Measurements from ENCODE around the gene RRH. TPM values are rescaled to one million over a fixed set of nuclear protein-coding genes. Genes with fewer than 3 reads are reported as not detected.
A peak's percentile ranks its signal among the peaks of the same experiment; 100 is the strongest.
"Not testable (repeated sequence)": the region's sequence is repeated elsewhere in the genome, so short reads cannot be mapped to it uniquely, and the experiment has no call there.

RRH gene, protein sequence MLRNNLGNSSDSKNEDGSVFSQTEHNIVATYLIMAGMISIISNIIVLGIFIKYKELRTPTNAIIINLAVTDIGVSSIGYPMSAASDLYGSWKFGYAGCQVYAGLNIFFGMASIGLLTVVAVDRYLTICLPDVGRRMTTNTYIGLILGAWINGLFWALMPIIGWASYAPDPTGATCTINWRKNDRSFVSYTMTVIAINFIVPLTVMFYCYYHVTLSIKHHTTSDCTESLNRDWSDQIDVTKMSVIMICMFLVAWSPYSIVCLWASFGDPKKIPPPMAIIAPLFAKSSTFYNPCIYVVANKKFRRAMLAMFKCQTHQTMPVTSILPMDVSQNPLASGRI
- total RNA-seq, result 0.15 TPM in 1 of 2 replicates, not detected in the other

DNA sequence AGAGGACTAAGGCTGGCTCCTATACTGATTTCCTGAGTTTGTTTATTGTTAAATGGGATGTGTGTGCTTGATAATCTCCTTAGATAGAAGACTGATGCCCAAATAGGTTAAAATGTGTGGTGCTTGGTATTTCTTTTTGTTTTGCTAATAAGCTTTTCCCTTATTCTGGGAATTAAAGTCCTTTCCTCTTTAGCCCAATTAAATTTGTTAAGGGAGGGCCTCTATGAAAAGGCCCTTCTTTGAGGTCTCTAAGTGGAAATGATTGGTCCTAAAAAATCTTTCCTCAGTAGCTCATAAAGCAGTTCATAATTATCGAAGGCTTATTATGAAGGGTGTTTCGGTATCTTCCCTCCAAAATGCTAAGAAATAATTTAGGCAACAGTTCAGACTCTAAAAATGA is at the start of gene RRH:
Gene RRH (plus strand): TSS at position 301 of the 400 bp plus-strand sequence. CDS start 56 bp downstream, at position 357.
- no peak for DNase-seq (ENCODE audit: low read depth)

DNA sequence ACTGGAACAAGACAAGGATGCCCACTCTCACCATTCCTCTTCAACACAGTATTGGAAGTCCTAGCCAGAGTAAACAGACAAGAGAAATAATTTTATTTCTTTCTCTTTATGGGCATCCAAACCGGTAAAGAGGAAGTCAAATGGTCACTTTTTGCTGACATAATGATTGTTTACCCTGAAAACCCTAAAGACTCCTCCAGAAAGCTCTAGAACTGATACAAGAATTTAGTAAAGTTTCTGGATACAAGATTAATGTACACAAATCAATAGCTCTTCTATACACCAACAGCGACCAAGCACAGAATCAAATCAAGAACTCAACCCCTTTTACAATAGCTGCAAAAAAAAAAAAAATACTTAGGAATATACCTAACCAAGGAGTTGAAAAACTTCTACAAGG is 45.7 kb upstream of the RRH start:
- DNase-seq (ENCODE audit: low read depth), result not testable (repeated sequence)

DNA sequence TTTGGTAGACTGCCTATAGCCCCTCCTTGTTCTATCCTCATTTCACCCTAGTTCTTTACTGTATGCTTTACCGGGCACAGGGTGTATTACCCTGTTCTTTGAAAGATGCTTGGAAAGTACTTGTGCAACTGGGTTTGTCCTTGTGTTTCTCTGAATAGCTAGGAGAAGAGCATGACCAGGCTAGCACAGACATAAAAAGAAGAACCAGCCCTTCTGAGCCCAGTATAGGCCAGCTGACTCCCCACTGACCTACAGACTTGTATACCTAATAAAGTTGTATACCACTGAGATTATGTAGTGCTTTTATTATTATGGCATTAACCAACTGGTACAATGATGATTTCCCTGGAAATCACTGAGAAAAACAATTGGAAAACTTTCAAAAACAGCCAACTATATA is 40.9 kb upstream of the RRH start:
- no peak for DNase-seq (ENCODE audit: low read depth)

DNA sequence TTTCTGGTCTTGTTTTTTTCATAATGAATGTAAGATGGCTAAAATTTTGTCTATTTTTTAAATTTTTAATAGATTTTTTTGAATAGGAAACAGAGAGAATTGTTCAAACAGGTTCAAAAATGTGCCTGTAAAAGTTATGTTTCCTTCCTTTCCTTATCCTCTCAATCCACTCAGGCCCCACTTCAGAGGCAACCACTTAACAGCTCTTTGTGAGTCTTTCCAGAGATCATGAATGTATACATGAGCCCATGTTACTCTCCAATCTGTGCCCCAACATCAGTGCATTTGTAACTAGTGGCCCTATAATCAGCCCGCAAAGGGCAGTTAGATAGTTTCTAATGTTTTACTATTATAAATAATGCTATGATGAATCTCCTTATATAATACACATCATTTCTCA is 40.0 kb upstream of the RRH start:
- no peak for DNase-seq (ENCODE audit: low read depth)

DNA sequence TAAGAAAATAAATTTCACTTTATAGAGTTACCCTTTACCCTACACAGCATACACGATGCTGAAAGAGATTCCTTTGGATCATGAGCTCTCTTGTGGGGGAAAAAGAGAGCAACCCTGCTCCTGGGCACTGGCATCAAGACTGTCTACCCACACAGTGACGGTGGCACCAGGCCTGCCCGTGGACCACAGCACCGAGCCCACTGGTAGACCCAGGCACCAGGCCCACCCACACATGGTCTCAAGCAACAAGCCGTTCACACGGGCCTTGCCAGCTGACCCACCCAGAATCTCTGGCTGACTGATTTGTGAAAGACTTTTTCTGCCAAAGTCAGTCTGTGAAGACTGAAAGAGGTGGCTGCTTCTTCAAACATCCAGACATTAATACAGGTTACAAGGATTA is 32.7 kb upstream of the RRH start:
- DNase-seq (ENCODE audit: low read depth), result no peak

DNA sequence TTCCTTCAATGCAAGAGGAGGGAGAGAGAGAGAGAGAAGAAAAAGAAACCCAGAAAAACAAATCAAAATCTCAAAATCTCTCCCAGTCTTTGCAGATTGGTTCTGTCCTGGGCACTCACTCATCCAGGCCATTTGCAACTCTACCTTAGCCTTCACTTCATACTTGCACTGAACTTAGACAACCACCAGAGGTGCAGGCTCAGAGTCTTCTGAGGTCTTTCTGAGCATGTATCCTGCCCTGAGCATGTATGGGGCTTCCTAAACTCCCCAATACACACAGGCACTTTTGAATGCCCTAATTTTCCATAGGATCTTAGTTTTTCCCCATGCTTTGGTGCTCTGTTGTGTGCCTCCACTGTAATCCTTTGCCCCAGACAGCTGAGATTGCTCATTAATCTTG is 28.9 kb upstream of the RRH start:
- DNase-seq (ENCODE audit: low read depth), result no peak

DNA sequence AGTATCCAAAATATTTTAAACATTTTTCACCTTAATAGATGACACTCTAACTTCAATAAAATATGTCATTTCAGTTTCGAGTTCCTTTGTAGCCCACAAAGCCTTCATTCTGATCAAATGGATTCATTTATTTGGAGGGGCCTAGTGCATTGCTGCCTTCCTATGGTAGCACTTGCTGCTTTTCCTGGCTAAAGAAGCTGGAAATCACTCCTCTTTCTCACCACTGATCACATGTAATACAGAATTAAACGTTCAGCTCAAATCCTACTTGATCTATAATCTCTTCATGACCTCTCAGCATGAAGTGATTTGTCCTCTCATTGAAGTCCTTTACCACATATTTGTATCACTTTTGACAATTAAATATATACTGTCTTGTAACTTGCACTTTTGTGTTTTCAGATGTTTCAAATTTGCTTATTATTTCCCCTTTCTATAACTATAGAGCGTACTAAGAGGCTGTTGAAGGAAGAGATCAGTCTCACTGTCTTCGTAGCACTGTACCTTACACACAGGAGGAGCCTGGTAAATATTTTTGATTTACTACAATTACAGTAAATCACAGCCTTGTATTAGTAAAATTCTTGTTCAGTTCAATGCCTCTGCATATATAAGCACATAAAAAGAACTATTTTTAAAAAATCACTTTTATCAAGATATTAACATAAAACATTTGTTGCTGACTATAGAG is 26.5 kb upstream of the RRH start:
- peak; percentile 23 for DNase-seq (ENCODE audit: low read depth)

DNA sequence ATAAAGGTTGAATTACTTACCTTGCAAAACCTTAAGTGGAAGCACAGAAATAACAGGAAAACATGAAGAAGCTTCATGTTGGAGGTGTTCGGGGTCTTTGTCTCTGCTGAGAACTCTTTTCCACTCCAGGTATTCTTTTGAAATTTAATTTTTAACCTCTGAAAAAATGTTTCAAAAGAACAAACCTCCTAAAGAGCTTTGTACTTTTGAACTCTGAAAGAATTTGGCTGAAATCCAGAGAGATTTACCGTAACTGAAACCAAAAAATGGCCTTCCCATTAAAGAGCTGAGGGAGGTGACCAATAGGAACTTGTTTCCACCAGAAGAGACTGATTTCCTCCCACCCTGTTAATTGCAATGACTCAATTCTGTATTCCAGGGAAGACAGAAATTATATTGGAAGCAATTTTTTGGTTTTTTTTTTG is 25.9 kb upstream of the RRH start, which contains the start of gene CFI:
Gene CFI (minus strand): TSS at position 105 of the 425 bp plus-strand sequence. CDS start 28 bp downstream, at position 77.
- peak; percentile 94 for DNase-seq (ENCODE audit: low read depth)

DNA sequence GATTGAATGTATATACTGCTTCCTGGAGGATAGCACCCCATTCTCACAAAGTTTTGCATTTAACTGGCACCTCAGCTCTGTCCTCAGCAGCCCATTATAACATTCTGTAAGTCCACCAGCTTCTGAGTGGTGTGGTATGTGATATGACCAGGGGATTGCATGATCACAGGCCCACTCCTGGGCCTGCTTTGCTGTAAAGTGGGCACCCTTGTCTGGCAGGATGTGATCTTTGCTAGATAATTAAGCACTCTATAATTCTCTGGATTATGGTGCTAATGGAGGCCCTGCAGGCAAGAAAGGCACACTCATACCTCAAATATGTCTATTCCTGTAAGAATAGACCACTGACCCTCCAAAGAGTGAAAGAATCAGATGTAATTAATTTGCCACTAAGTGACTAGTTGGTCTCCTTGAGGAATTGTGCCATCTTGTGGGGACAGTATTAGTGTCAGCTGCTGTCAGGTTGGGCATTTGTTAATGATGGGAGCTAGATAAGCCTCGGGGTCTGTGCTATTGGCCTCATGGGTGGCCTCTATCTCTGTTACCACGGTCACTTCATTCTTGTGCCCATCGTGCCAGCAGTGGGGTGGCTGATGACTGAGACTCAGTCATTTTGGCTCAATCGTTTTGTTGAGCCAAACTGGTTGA is 23.7 kb upstream of the RRH start:
- DNase-seq (ENCODE audit: low read depth), result peak; percentile 74

DNA sequence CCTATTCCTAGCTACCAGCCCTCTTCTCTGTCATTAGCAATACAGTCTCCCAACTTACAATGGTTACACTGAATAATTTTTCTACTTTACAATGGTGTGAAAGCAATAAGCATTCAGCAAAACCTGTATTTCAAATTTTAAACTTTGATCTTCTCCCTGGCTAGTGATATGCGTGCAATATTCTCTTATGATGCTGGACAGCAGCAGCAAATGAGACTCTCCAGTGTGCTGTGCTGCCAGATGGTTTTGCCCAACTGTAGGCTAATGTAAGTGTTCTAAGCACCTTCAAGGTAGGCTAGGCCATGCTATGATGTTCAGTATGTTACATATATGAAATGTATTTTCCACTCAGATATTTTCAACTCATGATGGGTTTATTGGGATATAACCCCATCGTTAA is 18.1 kb upstream of the RRH start:
- no peak for DNase-seq (ENCODE audit: low read depth)

DNA sequence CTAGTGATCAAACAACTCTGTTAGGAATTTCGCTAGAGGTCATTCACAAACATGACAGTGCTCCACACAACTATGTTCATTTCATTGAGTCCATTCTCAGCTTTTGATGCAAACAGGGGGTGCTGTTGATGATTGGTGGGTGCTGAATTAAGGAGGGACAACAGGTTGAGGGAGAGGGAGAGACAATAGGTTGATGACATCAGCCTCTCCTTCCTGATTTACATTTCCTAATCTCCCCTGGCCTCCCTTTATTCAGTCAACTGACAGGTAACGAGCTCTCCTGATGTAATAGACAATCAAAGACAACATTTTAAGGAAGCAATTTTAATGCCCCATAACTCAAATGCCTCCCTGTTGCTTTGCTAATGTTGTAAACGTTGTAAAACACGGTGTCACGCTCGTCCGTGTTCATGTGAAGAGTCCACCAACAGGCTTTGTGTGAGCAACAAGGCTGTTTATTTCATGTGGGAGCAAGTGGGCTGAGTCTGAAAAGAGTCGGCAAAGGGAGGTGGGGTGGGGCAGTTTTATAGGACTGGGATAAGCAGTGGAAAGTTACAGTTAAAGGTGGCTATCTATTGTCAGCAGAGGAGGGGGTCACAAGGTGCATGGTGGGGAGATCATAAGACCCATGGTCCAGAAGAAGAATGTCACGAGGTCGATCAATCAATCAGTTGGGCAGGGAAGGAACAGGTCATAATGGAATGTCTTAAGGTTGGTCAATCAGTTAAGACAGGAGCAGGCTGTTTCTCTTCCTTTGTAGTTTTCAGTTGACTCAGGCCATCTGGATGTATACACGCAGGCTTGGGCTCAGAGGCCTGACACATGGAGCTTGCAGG is 17.0 kb upstream of the RRH start:
- DNase-seq (ENCODE audit: low read depth), result no peak

DNA sequence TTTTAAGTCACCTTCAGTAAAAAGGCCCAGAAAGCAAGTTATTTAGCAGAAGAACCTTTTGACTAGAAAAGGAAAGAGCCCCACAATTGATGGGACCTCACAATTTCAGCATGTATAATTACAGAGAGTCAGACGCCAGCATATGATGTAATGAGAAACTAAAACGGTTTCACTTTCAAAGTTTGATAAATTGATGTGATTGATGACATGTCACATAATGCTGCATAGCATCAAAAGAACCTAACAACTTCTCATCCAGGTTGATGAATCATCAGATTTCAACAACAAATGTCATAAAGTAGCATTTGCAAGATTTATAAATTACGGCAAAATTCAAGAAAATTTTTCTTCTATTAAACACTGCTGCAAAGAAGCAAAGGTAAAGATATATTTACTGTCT is 16.1 kb upstream of the RRH start:
- DNase-seq (ENCODE audit: low read depth), result no peak

DNA sequence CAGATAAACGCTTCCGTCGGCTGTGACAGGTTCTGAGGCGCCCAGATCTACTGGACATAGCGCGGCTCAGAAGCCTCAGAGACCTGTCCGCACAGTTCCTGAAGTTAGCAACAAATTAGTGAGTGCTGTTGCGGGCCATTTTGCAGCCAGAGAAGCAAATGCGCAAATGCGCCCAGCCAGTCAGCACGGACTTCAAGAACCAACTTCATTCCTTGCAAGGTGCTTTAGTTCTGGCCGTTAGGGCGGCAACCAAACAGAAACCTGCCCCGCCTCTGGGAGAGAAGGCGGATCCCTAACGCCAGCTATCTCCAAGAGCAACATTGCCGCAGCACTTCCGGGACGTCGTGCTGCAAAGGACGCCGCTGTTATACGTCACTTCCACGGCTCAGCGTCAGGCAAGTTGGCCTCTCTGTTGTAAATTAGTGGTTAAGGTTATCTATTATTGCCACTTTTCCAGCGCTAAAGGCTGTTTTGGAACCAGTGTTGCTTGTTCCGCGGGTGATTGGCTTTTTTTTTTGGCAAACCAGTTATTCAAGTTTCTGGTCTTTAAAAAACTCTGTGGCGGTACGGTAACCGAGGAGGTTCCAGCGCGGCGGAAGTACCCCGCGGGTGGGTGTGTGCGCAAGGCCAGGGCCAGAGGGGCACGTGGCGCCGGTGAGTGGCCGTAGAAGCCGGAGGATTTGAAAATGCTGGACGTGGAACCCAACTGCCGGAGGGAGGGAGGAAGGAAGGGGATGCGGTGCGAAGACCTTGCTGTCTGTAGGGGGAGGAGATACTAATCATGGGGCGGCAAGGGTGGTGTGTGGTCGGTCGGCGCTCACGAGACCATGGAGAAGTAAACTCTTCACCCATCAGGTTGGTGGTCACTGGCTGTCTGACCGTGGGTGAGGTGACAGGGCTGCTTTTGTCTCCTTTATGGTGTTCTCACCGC is 12.4 kb upstream of the RRH start, which contains the start of gene GAR1:
Gene GAR1 (plus strand): TSS at position 612 of the 931 bp plus-strand sequence. CDS start 403 bp downstream, outside the sequence.
- DNase-seq (ENCODE audit: low read depth), result peak; percentile 95

DNA sequence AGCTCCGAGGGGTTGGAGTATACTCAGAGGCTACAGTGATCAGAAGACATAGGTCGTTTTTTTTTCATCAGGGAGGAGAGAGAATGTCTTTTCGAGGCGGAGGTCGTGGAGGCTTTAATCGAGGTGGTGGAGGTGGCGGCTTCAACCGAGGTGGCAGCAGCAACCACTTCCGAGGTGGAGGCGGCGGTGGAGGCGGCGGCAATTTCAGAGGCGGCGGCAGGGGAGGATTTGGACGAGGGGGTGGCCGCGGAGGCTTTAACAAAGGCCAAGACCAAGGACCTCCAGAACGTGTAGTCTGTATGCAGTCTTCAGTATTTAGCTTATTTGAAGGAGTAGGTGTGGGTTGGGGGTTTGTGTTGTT is 11.7 kb upstream of the RRH start:
- no peak for DNase-seq (ENCODE audit: low read depth)

DNA sequence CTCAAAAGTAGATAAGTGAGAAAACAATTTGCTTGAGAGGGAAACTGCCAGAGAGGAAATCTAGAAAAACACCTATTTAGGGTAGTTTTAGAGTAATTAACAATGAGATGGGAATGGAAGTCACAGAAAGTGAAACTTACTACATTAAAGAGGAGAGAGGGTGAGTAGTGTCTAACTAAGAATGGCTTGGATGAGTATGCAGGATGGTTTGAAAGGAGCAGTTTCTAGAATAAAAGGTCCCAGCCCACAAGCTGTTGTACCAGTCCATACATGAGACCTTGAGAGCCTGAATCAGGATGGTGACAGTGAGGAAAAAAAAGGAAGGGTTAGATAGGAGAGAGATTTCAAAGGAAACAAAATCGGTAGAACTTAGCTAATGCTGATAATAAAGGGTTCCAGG is 10.9 kb upstream of the RRH start:
- no peak for DNase-seq (ENCODE audit: low read depth)

DNA sequence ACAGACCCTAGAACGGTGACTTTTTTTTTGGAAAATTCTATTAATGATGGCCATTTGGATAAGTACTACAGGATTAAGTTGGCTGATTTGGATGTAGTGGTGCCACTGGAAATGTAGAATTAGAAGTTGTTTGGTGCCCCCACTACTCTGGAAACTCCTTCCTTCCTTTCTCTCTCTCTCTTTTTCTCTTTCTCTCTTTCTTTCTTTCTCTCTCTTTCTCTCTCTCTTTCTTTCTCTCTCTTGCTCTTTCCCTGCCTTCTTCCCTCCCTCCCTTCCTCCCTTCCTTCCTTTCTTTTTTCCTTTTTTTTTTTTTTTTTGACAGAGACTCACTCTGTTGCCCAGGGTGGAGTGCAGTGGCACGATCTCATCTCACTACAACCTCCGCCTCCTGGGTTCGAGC is 9.5 kb upstream of the RRH start:
- DNase-seq (ENCODE audit: low read depth), result no peak

DNA sequence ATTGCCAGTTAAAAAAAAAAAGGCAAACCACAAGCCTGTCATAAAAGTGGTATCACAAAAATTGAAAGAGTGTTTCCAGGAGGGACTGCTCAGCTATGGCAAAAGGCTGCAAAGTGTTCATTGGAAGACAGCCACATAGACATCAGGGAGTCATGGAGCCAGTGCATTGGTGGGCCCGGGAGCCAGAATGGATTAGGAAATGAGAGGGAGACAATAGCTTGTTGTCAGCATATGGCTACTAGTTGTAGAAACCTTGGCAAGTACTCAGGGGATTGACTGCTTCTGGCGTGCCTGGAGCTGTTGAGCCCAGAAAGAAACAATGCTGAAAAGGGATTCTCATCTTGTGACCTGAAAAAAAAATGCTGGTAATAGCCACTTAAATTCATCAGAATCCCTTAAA is 7.2 kb upstream of the RRH start:
- DNase-seq (ENCODE audit: low read depth), result no peak

DNA sequence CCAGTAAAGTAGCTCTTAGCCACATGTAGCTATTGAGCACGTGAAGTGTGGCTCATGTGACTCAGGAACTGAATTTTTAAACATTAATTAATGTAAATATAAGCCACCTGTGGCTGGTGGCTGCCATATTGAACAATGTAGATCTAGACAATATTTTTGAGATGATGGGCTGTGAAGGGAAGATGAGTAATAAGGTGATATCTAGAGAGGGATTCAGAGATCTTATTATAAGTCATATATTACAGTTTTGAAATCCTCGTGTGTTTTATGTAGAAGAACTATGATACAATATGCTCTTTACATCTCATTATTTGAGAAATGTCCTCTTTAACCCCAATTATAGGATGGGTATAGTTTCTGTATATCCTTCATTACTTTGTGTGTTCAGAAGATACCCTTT is 6.6 kb upstream of the RRH start:
- DNase-seq (ENCODE audit: low read depth), result no peak

DNA sequence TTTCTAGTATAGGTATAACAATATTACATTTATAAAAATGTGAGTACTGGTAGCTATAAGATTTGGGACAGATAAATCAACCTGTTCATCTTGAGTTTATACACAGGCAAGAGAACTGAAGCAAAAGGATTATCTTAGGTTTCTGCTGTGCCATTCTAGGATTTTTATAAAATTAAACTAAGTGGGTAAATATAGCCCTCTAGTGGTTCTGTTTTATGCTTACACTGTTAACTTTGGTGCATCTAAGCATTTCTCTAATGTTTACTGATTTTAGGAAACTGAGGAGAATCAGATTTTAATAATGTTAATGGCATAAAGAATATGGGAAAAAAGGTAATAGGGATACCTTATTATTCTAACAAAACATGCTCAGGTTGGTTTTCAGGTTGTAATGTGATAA is 1.1 kb upstream of the RRH start:
- DNase-seq (ENCODE audit: low read depth), result peak; percentile 25

DNA sequence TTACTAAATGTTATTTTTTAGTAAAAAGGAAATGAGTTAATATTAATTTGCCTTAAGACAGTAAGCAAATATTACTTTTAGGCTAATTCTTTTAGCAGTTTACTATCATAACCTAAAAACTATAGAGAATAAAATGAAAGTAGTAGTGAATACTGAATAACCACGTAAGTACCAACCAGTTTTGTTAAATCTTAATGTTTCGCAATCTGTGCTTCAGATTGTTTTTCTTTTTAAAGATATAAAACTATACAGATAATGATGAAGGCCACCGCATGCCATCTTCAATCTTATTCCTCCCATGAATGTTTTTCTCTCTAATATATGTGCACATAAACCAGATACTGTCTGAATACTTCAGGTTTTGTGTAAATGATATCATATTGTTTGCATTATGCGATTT is 6.0 kb downstream of the RRH start:
- no peak for DNase-seq (ENCODE audit: low read depth)

DNA sequence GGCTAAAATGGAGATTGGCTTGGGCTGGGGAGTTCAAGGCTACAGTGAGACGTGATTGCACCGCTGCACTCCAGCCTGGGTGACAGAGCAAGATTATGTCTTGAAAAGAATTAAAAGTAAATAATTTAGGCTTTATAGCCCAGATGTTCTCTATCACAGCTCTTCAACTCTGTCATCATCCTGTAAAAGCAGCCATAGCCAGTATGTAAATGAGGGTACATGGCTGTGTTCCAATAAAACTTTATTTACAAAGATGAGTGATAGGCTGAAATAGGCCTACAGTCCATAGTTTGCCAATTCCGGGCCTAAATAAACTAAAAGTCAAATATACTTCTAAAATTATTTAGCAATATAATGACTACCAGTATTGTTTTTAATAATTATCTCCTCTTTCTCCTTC is 9.2 kb downstream of the RRH start:
- DNase-seq (ENCODE audit: low read depth), result no peak
